ENCODE results near the gene ATP6V0B. TPM values are rescaled to one million over a fixed set of nuclear protein-coding genes. Genes with fewer than 3 reads are reported as not detected.

The ATP6V0B gene
- total RNA-seq, 2 donors from 2014 or later, result 183 to 270 TPM

DNA sequence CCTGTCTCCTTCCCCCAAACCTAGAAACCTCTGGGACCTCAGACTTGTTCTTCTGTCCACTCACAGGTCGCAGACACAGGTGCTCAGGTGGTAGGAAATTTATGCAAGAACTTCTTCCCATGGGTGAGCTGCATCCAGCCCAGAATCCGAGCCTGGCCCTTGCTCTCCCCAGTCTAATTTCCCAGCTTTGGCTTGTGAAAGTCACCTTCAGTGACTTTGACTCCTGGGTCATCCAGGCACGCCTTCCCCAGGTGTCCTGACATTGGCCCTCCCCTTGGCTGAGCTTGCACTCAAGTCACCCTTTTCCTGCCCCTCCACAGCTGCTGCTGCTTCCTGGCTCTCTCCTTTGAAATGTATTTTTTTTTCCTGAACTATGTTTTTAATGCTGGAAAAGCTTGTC, 21.4 kb upstream of the ATP6V0B start:
- intact Hi-C loops (cut with DNase I), result no loop called here
- no peak for TF ChIP-seq CTCF (IDR thresholded peaks at IDR 0.05)
- no peaks in the 10 kb centered on the region for H3K9me3 ChIP-seq
- no peak overlapping the region for H3K9ac ChIP-seq (ENCODE audit: low read depth in 2 of 2, low read length in 2 of 2)
- no peaks in the 10 kb centered on the region for H3K36me3 ChIP-seq
- H3K27me3 ChIP-seq, result no peaks in the 10 kb centered on the region
- H3K4me1 ChIP-seq, result peaks cover 2% of the 10 kb centered on the region
- no peak for DNase-seq
- H3K4me3 ChIP-seq, result no peak overlapping the region
- no peak overlapping the region for H3K27ac ChIP-seq

- Histone ChIP-seq H3K27ac (no peak overlapping the region), H3K27me3 (no peaks in the 10 kb centered on the region), H3K36me3 (no peaks in the 10 kb centered on the region), H3K4me3 (no peak overlapping the region), H3K4me1 (no peaks in the 10 kb centered on the region), H3K9me3 (no peaks in the 10 kb centered on the region), H3K9ac (ENCODE audit: low read depth in 2 of 2, low read length in 2 of 2) (no peak overlapping the region)
- no peak for TF ChIP-seq CTCF (IDR thresholded peaks at IDR 0.05)
- intact Hi-C loops (cut with DNase I), result no loop called here
- no peak for DNase-seq
Observed at GRCh38 chr1:43954036-43954435, 20.7 kb upstream of the ATP6V0B start.

- H3K4me3 ChIP-seq, result no peak overlapping the region
- H3K4me1 ChIP-seq, result no peaks in the 10 kb centered on the region
Observed at GRCh38 chr1:43956234-43956633, 18.5 kb upstream of the ATP6V0B start.

GRCh38 chr1:43957407-43958040, 17.2 kb upstream of the ATP6V0B start:
- no peak overlapping the region for H3K27ac ChIP-seq
- no peaks in the 10 kb centered on the region for H3K4me1 ChIP-seq
- H3K27me3 ChIP-seq, result no peaks in the 10 kb centered on the region
- intact Hi-C loops (cut with DNase I), result no loop called here
- no peak overlapping the region for H3K4me3 ChIP-seq
- H3K9ac ChIP-seq (ENCODE audit: low read depth in 2 of 2, low read length in 2 of 2), result no peak overlapping the region
- H3K36me3 ChIP-seq, result no peaks in the 10 kb centered on the region
- no peak for TF ChIP-seq CTCF (IDR thresholded peaks at IDR 0.05)
- no peaks in the 10 kb centered on the region for H3K9me3 ChIP-seq
- no peak for DNase-seq

More at GRCh38 chr1:43956234-43956633, 18.5 kb upstream of the ATP6V0B start:
- H3K9me3 ChIP-seq, result no peaks in the 10 kb centered on the region
- H3K36me3 ChIP-seq, result no peaks in the 10 kb centered on the region
- no peak for DNase-seq
- intact Hi-C loops (cut with DNase I), result no loop called here
- no peaks in the 10 kb centered on the region for H3K27me3 ChIP-seq
- TF ChIP-seq CTCF (IDR thresholded peaks at IDR 0.05), result no peak
- H3K9ac ChIP-seq (ENCODE audit: low read depth in 2 of 2, low read length in 2 of 2), result no peak overlapping the region
- H3K27ac ChIP-seq, result no peak overlapping the region

GRCh38 chr1:43958351-43959255, 16.2 kb upstream of the ATP6V0B start:
- intact Hi-C loops (cut with DNase I), result no loop called here
- H3K36me3 ChIP-seq, result no peaks in the 10 kb centered on the region
- no peaks in the 10 kb centered on the region for H3K4me1 ChIP-seq
- no peak overlapping the region for H3K4me3 ChIP-seq
- no peaks in the 10 kb centered on the region for H3K9me3 ChIP-seq
- no peak for DNase-seq
- H3K27ac ChIP-seq, result no peak overlapping the region
- no peak overlapping the region for H3K9ac ChIP-seq (ENCODE audit: low read depth in 2 of 2, low read length in 2 of 2)
- no peak for TF ChIP-seq CTCF (IDR thresholded peaks at IDR 0.05)
- no peaks in the 10 kb centered on the region for H3K27me3 ChIP-seq
